GM18519 (cell line): Measurements from ENCODE around the gene ITPR3.

ENCODE experiments used
- ATAC-seq: cut with Tn5 transposase; IDR thresholded peaks from one replicate; pipeline ENCODE4 v1.9.1; 2021; ENCODE audit warnings: mild to moderate bottlenecking, moderate library complexity; ENCODE audit not compliant: unreplicated experiment, low FRiP score

ITPR3 gene

GRCh38 chr6:33695451-33695887 lies 74.3 kb downstream of the ITPR3 start:
- no peak for ATAC-seq

DNA sequence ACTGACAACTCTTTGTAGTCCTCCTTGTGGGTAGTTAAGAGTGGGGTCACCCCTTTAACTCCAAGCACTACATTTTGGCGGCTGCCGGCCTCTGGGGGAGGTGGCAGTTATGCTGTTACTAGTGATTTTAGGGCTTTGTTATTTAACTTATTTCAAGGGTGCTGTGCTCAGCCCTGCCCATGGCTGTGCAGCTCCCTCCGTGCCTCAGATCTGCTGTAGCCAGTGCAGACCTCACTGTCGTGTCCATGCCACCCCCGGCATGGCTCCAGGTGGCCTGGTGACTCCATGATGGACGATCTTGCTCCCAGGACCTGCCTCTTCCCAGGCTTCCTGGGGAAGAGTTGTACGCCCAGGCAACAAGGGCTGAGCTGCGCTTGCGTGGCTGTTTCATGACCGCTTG lies 75.0 kb downstream of the ITPR3 start:
- ATAC-seq: no peak

DNA sequence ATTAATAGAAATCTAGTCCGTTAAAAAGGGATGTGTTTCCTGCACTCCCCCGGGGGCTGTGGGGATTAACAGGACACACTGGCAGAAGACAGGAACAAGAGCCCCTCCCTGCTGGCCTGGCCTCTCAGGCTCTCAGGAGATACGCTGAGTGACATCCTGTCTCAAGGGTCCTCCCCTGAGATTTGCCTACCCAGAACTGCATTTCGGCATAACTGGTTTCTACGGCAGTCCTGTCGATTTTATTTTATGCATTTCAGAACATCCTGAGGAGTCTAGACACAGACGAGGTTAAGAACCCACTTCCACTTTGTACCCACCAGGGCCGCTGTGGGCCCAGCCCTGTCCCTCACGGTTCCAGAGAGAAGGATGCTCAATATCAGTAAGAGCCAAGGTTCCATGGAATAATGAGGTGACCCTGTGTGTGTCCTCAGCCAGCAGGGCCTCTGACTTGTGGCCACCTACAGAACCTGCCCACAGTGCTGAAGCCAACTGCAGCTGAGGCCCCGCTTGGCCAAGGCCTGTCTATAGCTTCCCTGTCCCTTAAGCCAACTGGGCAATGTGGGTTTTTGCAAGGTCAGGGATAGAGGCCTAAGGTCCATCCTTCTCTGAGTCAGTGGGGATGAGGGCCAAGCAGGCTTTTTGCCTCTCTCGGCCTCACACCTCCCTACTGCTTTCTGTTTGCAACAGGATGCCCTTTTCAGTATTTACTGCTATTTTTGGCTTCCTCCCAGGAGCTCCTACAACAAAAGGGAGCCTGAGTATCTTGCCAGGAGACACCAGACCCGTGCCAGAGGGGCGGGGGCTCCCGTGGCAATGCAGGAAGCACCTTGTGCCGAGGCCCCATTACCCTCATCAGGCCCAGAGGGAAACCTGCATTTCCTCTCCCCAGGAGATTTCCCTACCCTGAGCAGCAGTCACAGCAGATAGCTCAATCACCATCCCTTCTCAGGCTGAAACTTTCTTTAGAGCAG lies 75.7 kb downstream of the ITPR3 start:
- ATAC-seq: no peak

- ATAC-seq: no peak
Observed at GRCh38 chr6:33697845-33698244, 76.7 kb downstream of the ITPR3 start.

- no peak for ATAC-seq
Observed at GRCh38 chr6:33698494-33698893, 77.4 kb downstream of the ITPR3 start.

DNA sequence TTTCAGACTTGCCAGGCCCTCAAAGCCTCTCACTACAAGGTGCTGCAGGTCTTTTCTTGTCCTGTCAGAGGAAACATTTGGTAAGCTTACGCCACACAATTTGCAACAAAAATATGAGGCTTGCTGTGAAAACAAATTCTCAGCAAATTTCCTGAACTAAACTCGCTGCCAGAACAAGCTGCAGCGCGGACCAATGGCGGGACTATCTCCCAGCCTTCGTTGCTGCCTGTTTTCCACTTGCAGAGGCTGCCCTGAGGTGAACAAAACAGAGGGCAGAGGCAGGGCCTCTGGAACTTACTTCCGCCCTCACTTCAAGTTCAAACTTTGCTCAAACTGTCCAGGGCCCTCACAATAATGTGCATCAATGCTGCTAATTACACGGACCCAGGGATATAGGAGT lies 78.0 kb downstream of the ITPR3 start:
- ATAC-seq: no peak

GRCh38 chr6:33699739-33700138 lies 78.6 kb downstream of the ITPR3 start:
- ATAC-seq: no peak

DNA sequence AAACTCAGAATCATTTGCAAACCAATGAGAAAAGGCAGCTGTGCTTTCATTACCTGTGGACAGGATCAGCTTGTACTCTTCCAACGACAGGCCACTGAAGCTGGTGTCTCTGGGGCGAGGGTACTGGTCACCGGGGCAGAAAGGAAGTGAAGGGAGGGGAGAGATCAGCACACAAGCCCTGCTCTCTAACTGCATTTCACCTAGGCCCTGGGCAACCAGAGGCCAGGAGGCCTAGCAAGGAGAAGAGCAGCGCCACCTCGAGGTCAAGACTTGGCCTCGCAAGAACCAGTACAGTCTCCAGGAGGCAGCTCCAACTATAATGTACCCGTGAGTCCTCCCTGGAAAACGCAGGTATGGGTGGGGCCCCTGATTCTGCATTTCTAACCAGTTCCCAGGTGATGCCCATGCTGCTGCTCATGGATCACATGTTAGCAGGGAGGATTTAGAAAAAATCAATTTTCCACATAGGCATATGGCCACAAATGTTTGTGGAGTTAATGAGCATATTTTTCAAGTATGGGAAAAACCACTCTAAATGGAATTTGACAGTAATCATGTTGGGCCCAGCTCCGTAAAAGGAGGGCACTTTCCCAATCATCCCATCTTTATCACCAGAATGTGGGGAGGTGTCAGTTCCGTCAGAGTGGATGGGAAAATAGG lies 79.4 kb downstream of the ITPR3 start:
- ATAC-seq: no peak

GRCh38 chr6:33702345-33702977 lies 81.3 kb downstream of the ITPR3 start:
- ATAC-seq: no peak

DNA sequence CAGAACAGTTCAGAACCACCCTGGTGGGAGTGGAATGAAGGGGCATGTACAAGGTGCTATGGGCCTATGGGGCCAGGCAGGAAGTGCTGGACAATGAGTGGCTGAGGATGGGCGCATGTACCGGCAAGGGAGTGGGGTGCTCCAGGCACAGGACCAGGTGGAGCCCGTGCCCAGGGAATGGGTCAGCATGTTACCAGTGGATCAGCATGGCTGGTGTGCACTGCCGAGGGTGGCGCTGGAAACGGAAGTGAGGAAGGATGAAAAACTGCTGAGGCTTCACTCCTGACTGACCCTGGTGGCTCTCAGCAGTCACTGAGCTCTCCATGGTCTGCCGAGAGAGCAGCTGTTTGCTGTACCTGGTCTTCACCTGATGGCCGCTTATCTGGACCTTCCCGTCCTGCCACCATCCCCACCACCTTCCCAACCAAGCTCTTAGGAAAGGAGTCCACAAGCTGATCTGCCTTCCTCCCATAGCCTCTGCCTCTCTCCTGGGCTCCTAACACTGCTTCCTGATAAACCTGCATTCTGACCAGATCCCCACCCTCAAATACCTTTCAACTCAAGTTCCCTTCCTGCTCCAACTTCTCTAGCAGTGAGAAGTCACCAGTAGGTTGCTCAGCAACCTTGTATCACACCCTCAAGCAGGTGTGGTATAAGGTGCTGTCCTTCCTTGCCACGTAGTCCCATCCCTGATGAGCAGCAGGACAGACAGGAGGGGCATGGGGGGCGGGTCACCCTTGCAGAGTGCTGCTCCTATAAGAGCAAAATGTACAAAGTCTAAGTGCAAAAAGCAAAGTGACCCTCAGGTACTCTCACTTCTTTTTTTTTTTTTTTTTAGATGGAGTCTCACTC lies 83.3 kb downstream of the ITPR3 start:
- no peak for ATAC-seq

DNA sequence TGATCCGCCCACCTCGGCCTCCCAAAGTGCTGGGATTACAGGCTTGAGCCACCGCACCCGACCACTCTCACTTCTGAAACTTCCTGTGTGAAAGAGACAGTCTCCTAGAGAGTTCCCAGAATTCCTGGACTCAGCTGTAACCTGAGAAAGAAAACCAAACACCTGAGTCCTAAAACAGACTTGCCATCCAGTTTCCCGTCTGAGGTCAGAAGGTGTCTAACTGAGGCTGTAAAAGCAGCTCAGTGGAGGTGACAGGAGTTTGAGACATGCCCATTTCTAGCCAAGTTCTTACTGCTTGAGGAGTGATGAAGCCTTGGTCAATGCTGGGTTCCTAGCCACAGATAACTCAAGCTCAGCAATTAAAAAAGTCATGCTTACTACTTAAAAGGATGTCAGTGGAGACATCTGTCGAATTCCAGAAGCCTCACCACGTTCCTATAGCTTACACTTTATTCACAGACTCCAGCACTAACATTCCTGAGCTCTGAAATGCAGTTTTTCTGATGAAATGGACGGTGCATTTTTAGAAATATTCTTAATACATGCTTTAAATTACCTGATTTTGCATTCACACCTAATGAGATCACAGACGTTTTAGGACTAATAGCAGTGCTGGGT lies 84.3 kb downstream of the ITPR3 start:
- ATAC-seq: no peak

GRCh38 chr6:33705955-33706725 lies 85.0 kb downstream of the ITPR3 start:
- no peak for ATAC-seq

DNA sequence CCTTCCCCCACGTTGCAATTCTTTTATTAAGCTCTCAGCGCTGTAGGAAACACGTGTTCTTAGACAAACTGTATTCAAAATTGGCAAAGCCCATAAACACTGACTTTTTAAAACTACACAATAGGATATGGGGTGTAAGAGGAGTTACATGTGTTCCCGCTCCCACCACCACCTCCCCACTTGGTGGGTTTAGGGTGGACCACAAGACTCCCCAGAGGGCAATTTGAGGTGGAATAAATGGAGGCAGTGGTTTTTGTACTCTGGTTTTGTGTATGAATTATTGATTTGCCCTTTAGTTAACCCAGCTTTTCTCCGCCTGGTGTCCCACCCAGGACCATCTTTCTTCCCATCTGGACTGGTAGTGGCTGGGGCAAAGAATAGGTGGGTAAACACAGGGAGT lies 86.6 kb downstream of the ITPR3 start:
- no peak for ATAC-seq

- ATAC-seq: no peak
Observed at GRCh38 chr6:33708516-33709204, 87.5 kb downstream of the ITPR3 start.

GRCh38 chr6:33709605-33710295 lies 88.6 kb downstream of the ITPR3 start:
- ATAC-seq: no peak

DNA sequence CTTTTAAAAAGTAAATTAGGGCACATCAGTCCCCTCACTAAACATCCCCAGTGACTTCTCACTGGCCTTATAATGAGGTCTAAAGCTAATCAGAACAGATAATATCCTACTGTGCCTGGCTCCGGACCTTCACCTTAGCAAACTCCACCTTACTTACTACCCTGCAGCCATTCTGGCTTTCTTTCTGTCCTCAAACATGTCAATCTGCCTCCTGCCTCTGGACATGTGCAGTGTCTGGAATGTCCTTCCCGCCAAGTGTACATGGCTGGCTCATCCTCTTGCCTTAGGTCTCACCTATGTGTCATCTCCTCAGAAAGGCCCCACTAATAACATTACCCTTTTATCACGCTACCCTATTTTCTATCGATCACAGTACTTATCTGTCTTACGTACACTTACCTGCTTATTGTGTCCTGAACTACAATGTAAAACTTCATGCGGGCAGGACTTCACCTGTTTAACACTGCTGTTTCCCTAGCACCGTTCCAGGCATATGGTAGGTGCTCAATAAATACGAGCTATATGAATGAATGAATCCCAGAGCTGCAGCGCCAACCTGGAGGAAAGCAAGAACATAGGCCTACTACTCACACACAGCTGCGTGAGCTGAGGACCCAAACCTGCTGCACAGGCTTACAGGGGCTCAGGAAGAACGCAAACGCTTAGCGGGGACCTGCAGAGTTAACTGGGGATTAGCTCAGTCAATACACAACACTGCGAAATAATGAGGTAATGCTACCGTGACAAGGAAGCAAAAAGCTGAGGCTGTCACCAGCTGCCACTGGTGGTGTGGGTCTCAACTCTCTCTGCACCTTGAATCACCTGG lies 89.4 kb downstream of the ITPR3 start:
- no peak for ATAC-seq
